ENCODE measurements around the gene PUSL1.

The PUSL1 gene

GRCh38 chr1:1331068-1331965 is 22.9 kb downstream of the PUSL1 start, which contains the start of gene TAS1R3:
Gene TAS1R3, plus strand, starts transcription at chr1:1331280. Its CDS starts 66 bp downstream, at chr1:1331346.
- DNase-seq (ENCODE audit: insufficient read length) (no peak), FAIRE-seq (no peak)
- TF ChIP-seq POLR2AphosphoS5 (IDR thresholded peaks at IDR 0.05; ENCODE audit: low read depth, low read length) (no peak), POLR2A (IDR thresholded peaks at IDR 0.05; ENCODE audit: low read depth, low read length) (no peak), TAF1 (IDR thresholded peaks at IDR 0.05; ENCODE audit: borderline replicate concordance, low read depth, low read length) (no peak)

GRCh38 chr1:1332031-1332755 is 23.8 kb downstream of the PUSL1 start:
- TF ChIP-seq POLR2A (IDR thresholded peaks at IDR 0.05; ENCODE audit: low read depth, low read length) (no peak), POLR2AphosphoS5 (IDR thresholded peaks at IDR 0.05; ENCODE audit: low read depth, low read length) (no peak), TAF1 (IDR thresholded peaks at IDR 0.05; ENCODE audit: borderline replicate concordance, low read depth, low read length) (no peak)
- FAIRE-seq (no peak), DNase-seq (ENCODE audit: insufficient read length) (no peak)

DNA sequence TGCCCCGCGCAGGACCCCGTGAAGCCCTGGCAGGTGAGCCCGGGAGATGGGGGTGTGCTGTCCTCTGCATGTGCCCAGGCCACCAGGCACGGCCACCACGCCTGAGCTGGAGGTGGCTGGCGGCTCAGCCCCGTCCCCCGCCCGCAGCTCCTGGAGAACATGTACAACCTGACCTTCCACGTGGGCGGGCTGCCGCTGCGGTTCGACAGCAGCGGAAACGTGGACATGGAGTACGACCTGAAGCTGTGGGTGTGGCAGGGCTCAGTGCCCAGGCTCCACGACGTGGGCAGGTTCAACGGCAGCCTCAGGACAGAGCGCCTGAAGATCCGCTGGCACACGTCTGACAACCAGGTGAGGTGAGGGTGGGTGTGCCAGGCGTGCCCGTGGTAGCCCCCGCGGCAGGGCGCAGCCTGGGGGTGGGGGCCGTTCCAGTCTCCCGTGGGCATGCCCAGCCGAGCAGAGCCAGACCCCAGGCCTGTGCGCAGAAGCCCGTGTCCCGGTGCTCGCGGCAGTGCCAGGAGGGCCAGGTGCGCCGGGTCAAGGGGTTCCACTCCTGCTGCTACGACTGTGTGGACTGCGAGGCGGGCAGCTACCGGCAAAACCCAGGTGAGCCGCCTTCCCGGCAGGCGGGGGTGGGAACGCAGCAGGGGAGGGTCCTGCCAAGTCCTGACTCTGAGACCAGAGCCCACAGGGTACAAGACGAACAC is 24.5 kb downstream of the PUSL1 start:
- DNase-seq (ENCODE audit: insufficient read length), result no peak
- no peak for FAIRE-seq
- no peak for TF ChIP-seq POLR2AphosphoS5 (IDR thresholded peaks at IDR 0.05; ENCODE audit: low read depth, low read length)
- no peak for TF ChIP-seq TAF1 (IDR thresholded peaks at IDR 0.05; ENCODE audit: borderline replicate concordance, low read depth, low read length)
- no peak for TF ChIP-seq POLR2A (IDR thresholded peaks at IDR 0.05; ENCODE audit: low read depth, low read length)

DNA sequence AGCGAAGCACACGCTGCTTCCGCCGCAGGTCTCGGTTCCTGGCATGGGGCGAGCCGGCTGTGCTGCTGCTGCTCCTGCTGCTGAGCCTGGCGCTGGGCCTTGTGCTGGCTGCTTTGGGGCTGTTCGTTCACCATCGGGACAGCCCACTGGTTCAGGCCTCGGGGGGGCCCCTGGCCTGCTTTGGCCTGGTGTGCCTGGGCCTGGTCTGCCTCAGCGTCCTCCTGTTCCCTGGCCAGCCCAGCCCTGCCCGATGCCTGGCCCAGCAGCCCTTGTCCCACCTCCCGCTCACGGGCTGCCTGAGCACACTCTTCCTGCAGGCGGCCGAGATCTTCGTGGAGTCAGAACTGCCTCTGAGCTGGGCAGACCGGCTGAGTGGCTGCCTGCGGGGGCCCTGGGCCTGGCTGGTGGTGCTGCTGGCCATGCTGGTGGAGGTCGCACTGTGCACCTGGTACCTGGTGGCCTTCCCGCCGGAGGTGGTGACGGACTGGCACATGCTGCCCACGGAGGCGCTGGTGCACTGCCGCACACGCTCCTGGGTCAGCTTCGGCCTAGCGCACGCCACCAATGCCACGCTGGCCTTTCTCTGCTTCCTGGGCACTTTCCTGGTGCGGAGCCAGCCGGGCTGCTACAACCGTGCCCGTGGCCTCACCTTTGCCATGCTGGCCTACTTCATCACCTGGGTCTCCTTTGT is 25.3 kb downstream of the PUSL1 start:
- FAIRE-seq (no peak), DNase-seq (ENCODE audit: insufficient read length) (no peak)
- no peak for TF ChIP-seq POLR2AphosphoS5 (IDR thresholded peaks at IDR 0.05; ENCODE audit: low read depth, low read length)

GRCh38 chr1:1334835-1335234 is 26.4 kb downstream of the PUSL1 start:
- DNase-seq (ENCODE audit: insufficient read length) (no peak), FAIRE-seq (no peak)
- TF ChIP-seq POLR2AphosphoS5 (IDR thresholded peaks at IDR 0.05; ENCODE audit: low read depth, low read length) (no peak), POLR2A (IDR thresholded peaks at IDR 0.05; ENCODE audit: low read depth, low read length) (no peak), TAF1 (IDR thresholded peaks at IDR 0.05; ENCODE audit: borderline replicate concordance, low read depth, low read length) (no peak)

GRCh38 chr1:1335283-1335682 is 26.9 kb downstream of the PUSL1 start:
- DNase-seq (ENCODE audit: insufficient read length) (no peak), FAIRE-seq (no peak)
- TF ChIP-seq TAF1 (IDR thresholded peaks at IDR 0.05; ENCODE audit: borderline replicate concordance, low read depth, low read length), result no peak
- TF ChIP-seq POLR2AphosphoS5 (IDR thresholded peaks at IDR 0.05; ENCODE audit: low read depth, low read length), result no peak
- TF ChIP-seq POLR2A (IDR thresholded peaks at IDR 0.05; ENCODE audit: low read depth, low read length), result no peak

DNA sequence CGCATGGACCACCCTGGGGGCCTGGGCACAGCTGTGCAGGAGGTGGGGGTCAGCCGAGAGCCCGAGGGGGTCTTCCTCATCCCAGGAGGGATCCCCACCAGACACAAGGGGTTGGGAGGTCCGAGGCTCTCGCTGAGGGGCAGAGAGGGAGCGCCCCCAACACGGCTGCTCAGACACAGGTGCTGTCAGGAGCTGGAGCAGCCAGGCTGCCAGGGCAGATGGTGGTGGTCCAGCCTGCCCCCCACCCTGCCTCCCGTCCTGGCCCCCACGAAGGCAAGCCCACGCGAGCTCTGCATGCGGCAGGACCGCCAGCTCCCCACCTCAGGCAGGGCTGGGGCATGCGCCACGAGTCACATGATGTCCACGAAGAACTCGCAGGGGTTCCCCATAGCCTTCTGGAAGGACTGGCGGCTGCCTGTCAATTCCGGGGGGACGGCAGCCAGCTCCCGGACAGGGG is 27.4 kb downstream of the PUSL1 start:
- no peak for DNase-seq (ENCODE audit: insufficient read length)
- FAIRE-seq, result no peak
- TF ChIP-seq POLR2AphosphoS5 (IDR thresholded peaks at IDR 0.05; ENCODE audit: low read depth, low read length) (no peak), TAF1 (IDR thresholded peaks at IDR 0.05; ENCODE audit: borderline replicate concordance, low read depth, low read length) (no peak), POLR2A (IDR thresholded peaks at IDR 0.05; ENCODE audit: low read depth, low read length) (no peak)

DNA sequence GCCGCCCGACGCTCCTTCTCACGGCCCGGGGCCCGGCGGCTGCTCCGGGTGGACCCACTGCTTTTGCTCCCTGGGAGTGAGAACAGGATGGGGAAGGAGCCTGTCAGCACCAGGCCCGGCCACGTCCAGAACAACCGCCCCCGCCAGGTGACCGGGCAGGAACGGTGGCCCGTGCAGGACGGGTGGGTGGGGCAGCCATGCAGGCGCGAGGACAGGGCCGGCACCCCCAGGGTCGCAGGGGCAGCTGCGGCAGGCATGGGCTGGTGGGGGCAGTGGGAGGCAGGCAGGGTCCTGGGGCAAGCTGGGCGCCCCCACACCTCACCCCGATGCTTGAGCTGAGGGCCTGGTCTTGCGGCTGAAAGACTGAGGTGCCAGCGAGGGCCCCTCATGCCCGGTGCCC is 28.0 kb downstream of the PUSL1 start:
- TF ChIP-seq POLR2AphosphoS5 (IDR thresholded peaks at IDR 0.05; ENCODE audit: low read depth, low read length), result no peak
- no peak for TF ChIP-seq TAF1 (IDR thresholded peaks at IDR 0.05; ENCODE audit: borderline replicate concordance, low read depth, low read length)
- TF ChIP-seq POLR2A (IDR thresholded peaks at IDR 0.05; ENCODE audit: low read depth, low read length), result no peak
- FAIRE-seq (no peak), DNase-seq (ENCODE audit: insufficient read length) (no peak)

- TF ChIP-seq POLR2AphosphoS5 (IDR thresholded peaks at IDR 0.05; ENCODE audit: low read depth, low read length) (no peak), TAF1 (IDR thresholded peaks at IDR 0.05; ENCODE audit: borderline replicate concordance, low read depth, low read length) (no peak), POLR2A (IDR thresholded peaks at IDR 0.05; ENCODE audit: low read depth, low read length) (no peak)
- DNase-seq (ENCODE audit: insufficient read length), result no peak
- FAIRE-seq, result no peak
Observed at GRCh38 chr1:1336931-1337792, 28.8 kb downstream of the PUSL1 start.

DNA sequence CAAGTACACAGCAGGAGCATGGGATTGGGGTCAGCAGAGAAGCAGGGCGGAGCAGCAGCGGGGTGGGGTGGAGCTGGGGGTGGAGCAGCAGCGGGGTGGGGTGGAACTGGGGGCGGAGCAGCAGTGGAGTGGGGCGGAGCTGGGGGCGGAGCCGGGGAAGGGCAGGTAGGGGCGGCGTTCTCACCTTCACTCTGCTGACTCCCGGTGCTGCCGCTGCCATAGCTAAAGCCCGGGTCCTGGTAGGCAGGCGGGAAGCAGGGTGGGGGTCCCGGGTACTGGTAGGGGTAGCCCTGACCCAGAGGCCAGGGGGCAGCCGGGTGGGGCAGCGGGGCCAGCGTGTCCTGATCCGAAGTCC is 29.4 kb downstream of the PUSL1 start:
- TF ChIP-seq POLR2AphosphoS5 (IDR thresholded peaks at IDR 0.05; ENCODE audit: low read depth, low read length), result no peak
- no peak for TF ChIP-seq TAF1 (IDR thresholded peaks at IDR 0.05; ENCODE audit: borderline replicate concordance, low read depth, low read length)
- DNase-seq (ENCODE audit: insufficient read length) (peak; percentile 80), FAIRE-seq (peak; percentile 42)
